Measurements from ENCODE around the gene PRKN. TPM values are rescaled to one million over a fixed set of nuclear protein-coding genes. Genes with fewer than 3 reads are reported as not detected.

The PRKN gene
- polyA plus RNA-seq, 3 donors: 0.41 to 16.8 (median 2.1) TPM

- 55 to 69% (median 61%) methylated on average over 8 of the region's 8 CpGs for WGBS, 3 donors
- no peak overlapping the region for H3K27ac ChIP-seq (ENCODE audit: low read depth, low read length)
Measured at GRCh38 chr6:161618831-161619454, 1108.6 kb downstream of the PRKN start.

- H3K27ac ChIP-seq (ENCODE audit: low read depth, low read length): no peak overlapping the region
- WGBS, 3 donors: 89 to 94% (median 91%) methylated on average over 2 of the region's 2 CpGs
Measured at GRCh38 chr6:161613711-161614110, 1113.9 kb downstream of the PRKN start.

- 92 to 98% (median 97%) methylated on average over 3 of the region's 3 CpGs for WGBS, 3 donors
Measured at GRCh38 chr6:161608771-161609170, 1118.8 kb downstream of the PRKN start.

GRCh38 chr6:161607696-161608297, 1119.8 kb downstream of the PRKN start:
- no peak overlapping the region for H3K27ac ChIP-seq (ENCODE audit: low read depth, low read length)
- WGBS, 3 donors: 87 to 92% (median 90%) methylated on average over 6 of the region's 6 CpGs

More at GRCh38 chr6:161608771-161609170, 1118.8 kb downstream of the PRKN start:
- H3K27ac ChIP-seq (ENCODE audit: low read depth, low read length): no peak overlapping the region

GRCh38 chr6:161602359-161602758, 1125.2 kb downstream of the PRKN start:
- 88 to 97% (median 96%) methylated on average over 1 of the region's 1 CpG for WGBS, 3 donors
- no peak overlapping the region for H3K27ac ChIP-seq (ENCODE audit: low read depth, low read length)

GRCh38 chr6:161598896-161599295, 1128.7 kb downstream of the PRKN start:
- WGBS, 3 donors: 80 to 95% (median 85%) methylated on average over 2 of the region's 2 CpGs

GRCh38 chr6:161596807-161597520, 1130.6 kb downstream of the PRKN start:
- 87 to 89% (median 87%) methylated on average over 7 of the region's 7 CpGs for WGBS, 3 donors

More at GRCh38 chr6:161598896-161599295, 1128.7 kb downstream of the PRKN start:
- no peak overlapping the region for H3K27ac ChIP-seq (ENCODE audit: low read depth, low read length)

GRCh38 chr6:161594412-161594811, 1133.2 kb downstream of the PRKN start:
- WGBS, 3 donors: 90 to 100% (median 96%) methylated on average over 1 of the region's 1 CpG
- H3K27ac ChIP-seq (ENCODE audit: low read depth, low read length): no peak overlapping the region

More at GRCh38 chr6:161596807-161597520, 1130.6 kb downstream of the PRKN start:
- H3K27ac ChIP-seq (ENCODE audit: low read depth, low read length): no peak overlapping the region

GRCh38 chr6:161590961-161591627, 1136.5 kb downstream of the PRKN start:
- H3K27ac ChIP-seq (ENCODE audit: low read depth, low read length): no peak overlapping the region
- 54 to 71% (median 58%) methylated on average over 5 of the region's 5 CpGs for WGBS, 3 donors

GRCh38 chr6:161586887-161587286, 1140.7 kb downstream of the PRKN start:
- no peak overlapping the region for H3K27ac ChIP-seq (ENCODE audit: low read depth, low read length)
- 63 to 76% (median 74%) methylated on average over 2 of the region's 2 CpGs for WGBS, 3 donors

GRCh38 chr6:161584621-161585340, 1142.8 kb downstream of the PRKN start:
- H3K27ac ChIP-seq (ENCODE audit: low read depth, low read length): no peak overlapping the region
- 77 to 85% (median 79%) methylated on average over 8 of the region's 8 CpGs for WGBS, 3 donors

- WGBS, 3 donors: 31 to 54% (median 44%) methylated on average over 1 of the region's 1 CpG
Measured at GRCh38 chr6:161584051-161584450, 1143.5 kb downstream of the PRKN start.

GRCh38 chr6:161583584-161583983, 1144.0 kb downstream of the PRKN start:
- H3K27ac ChIP-seq (ENCODE audit: low read depth, low read length): no peak overlapping the region
- WGBS, 3 donors: 91 to 96% (median 93%) methylated on average over 5 of the region's 5 CpGs

More at GRCh38 chr6:161584051-161584450, 1143.5 kb downstream of the PRKN start:
- H3K27ac ChIP-seq (ENCODE audit: low read depth, low read length): no peak overlapping the region

GRCh38 chr6:161578478-161578877, 1149.1 kb downstream of the PRKN start:
- 39 to 48% (median 43%) methylated on average over 3 of the region's 3 CpGs for WGBS, 3 donors

GRCh38 chr6:161575523-161576254, 1151.9 kb downstream of the PRKN start:
- 81 to 85% (median 83%) methylated on average over 13 of the region's 13 CpGs for WGBS, 3 donors
- no peak overlapping the region for H3K27ac ChIP-seq (ENCODE audit: low read depth, low read length)

More at GRCh38 chr6:161578478-161578877, 1149.1 kb downstream of the PRKN start:
- H3K27ac ChIP-seq (ENCODE audit: low read depth, low read length): no peak overlapping the region

- WGBS, 3 donors: 73 to 88% (median 83%) methylated on average over 6 of the region's 6 CpGs
- no peak overlapping the region for H3K27ac ChIP-seq (ENCODE audit: low read depth, low read length)
Measured at GRCh38 chr6:161568885-161569456, 1158.6 kb downstream of the PRKN start.

- no peak overlapping the region for H3K27ac ChIP-seq (ENCODE audit: low read depth, low read length)
- WGBS, 3 donors: 85 to 88% (median 86%) methylated on average over 3 of the region's 3 CpGs
Measured at GRCh38 chr6:161564952-161565351, 1162.6 kb downstream of the PRKN start.

Data from adipose tissue (tissue), 3 donors.